ENCODE data around the gene C10orf120.

Gene C10orf120

DNA sequence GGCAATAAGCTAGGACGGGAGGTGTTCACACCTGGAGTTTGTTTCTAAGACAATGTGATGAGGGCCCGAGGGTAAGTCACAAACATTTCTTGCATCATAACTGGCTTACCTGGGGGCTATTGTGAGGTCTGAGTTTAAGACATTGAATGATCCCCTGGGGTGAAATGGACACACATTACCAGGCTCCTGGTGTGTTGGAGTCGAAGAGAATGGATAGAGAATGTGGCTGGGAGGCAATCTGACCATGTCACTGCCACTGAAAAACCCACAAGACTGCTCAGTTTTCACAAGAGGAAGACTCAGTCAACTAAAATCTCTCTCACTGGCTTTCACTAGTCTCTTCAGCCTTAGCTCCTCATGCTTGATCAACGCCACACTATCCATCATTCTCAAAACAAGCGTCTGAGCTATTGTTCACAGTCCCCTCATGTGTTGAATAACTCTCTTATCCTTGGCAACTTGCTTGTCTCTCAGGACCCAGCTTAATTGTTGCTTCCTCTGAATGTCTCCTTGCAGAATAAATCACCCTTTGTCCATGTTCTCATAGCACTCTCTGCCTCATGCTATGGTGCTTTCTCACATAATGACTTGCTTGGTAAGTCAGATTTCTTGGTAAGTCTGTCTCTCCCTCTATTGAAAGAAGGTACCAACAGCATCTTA lies at the start of gene C10orf120:
TSS of gene C10orf120 (minus strand) at position 51 of the 660 bp plus-strand sequence. CDS start 56 bp downstream, outside the sequence.
- DNase-seq, result no peak

- no peak for DNase-seq
Observed at GRCh38 chr10:122748496-122748895, 48.9 kb upstream of the C10orf120 start.

DNA sequence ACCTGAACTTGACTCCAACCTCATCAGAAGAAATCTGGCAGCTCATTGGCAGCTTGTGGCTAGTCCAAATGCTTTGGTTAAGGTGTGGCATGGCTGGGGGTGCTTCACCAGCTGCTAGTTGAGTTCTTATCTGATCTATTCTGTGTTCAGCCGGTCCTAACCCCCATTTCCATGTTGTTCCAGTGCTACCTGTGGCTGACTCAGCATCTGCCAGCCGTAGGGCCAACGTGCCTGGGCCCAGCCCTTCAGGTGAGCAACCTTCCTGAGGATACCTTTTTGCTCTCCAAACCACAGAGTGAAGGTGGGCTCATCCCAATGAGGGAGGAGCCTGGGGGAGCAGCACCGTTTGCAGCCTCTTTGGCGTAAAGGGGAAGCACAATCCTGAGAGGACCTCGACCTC lies 46.8 kb upstream of the C10orf120 start:
- DNase-seq, result no peak

GRCh38 chr10:122744257-122744656 lies 44.6 kb upstream of the C10orf120 start:
- DNase-seq, result no peak

DNA sequence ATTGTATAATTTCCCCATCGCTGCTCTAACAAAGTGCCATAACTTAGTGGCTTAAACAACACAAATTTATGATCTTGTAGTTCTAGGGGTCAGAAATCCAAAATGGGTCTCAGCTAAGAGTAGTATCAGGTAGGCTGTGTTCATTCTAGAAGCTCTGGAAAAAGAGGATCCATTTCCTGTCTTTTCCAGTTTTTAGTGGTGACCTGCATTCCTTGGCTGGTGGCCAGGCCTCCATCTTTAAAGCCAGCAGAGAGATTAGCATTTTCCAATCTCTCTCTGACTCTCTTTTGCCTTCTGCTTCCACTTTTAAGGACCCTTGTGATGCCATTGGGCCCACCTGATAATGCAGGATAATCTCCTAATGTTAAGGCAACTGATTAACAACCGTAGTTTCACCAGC lies 41.0 kb upstream of the C10orf120 start:
- no peak for DNase-seq

- no peak for DNase-seq
Observed at GRCh38 chr10:122738031-122738430, 38.4 kb upstream of the C10orf120 start.

GRCh38 chr10:122733931-122734665 lies 34.5 kb upstream of the C10orf120 start:
- DNase-seq, result no peak

DNA sequence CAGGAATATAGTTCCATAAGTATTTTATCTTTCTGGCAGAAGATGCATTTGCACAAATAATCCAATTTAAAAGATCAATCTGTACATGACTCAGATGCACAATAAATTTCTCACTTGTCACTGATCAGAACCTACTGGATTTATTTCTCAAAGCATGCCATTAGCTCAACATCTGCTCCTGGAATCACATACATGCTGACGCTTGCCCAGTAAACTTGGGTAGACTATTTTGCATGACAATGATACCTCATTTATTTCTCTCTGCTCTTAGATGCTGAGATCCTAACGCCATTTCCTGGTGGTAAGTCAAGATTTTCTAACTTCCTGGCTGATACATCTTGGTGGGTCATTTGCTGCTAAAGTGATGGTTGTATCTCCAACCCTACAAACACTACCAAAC lies 33.8 kb upstream of the C10orf120 start:
- no peak for DNase-seq

GRCh38 chr10:122730238-122730637 lies 30.6 kb upstream of the C10orf120 start:
- DNase-seq, result no peak

DNA sequence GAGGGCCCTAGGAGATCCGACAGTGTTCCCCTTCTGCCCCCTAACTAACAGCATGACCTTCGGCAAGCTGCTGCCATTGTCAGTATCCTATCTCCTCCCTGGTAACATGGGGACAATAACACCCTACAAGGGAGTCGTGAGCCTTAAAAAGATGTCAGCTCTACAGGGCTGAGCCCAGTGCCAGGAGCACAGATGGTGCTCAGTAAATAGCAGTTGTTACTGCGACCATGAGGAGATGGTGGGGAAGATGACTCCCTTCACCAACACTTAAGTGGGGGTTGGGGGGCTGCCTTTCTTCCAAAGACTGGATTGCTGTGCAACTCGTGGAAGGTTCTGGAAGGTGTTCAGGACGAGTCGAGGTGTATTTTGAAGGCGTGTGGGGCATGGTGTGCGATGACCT lies 29.5 kb upstream of the C10orf120 start:
- DNase-seq, result no peak

- DNase-seq, result no peak
Observed at GRCh38 chr10:122727426-122727825, 27.8 kb upstream of the C10orf120 start.

- no peak for DNase-seq
Observed at GRCh38 chr10:122725768-122726167, 26.1 kb upstream of the C10orf120 start.

- no peak for DNase-seq
Observed at GRCh38 chr10:122725006-122725405, 25.4 kb upstream of the C10orf120 start.

GRCh38 chr10:122721111-122721510 lies 21.5 kb upstream of the C10orf120 start:
- DNase-seq, result no peak

GRCh38 chr10:122716025-122716424 lies 16.4 kb upstream of the C10orf120 start:
- DNase-seq, result no peak

- DNase-seq, result no peak
Observed at GRCh38 chr10:122715576-122715975, 15.9 kb upstream of the C10orf120 start.

DNA sequence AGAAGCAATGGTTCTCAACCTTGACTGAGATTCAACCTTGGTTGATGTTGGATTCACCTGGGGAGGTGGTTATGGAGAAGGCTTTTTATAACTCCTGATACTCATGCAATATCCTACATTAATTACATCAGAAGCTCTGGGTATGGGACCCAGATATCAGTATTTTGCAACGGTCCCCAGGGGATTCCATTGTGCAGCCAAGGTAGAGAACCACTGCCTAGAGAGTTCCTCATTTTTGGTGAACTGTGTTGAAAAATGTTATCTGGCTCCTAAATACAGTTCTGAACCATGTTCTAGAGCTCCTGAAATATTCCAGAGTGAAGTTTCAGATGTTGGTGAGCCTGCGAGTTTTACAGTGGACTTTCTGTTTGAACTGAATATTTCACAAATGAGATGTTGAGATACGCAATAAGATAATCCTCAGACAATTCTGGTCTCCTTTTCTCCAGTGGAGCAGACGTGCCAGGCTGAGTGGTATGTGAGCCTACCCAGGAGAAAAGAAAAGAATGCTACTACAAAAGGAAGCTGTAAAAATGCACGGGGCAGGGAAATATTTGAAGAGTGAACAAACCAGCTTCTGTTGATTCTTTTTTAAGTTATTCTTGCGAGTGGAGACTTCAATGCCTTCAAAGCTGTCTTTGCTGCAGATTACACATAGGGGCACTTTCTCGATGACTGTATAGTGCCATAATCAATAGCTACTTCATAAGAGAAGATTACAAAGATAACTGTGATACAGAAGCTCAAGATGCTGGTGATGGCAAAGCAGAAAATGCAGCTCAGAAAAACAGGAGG lies 13.6 kb upstream of the C10orf120 start:
- DNase-seq, result no peak

DNA sequence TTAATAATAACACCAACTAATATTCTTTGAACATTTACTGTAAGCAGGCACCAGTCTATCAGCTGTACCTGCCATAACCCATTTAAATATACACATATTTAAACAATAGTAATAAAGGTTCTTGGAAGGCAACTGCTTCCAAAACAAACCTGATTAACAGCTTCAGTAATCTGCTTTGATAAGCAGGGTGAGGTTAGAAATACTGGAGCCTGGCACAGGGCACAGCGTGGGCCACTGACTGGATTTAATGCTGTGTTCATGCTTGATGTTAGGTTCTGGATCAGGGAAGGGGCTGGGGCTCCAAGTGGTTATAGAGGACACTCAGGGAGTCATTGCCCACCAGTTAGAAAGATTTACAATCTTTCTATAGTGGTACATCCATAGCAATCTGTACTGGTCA lies 10.9 kb upstream of the C10orf120 start:
- DNase-seq, result no peak

GRCh38 chr10:122709971-122710370 lies 10.3 kb upstream of the C10orf120 start:
- DNase-seq, result no peak

DNA sequence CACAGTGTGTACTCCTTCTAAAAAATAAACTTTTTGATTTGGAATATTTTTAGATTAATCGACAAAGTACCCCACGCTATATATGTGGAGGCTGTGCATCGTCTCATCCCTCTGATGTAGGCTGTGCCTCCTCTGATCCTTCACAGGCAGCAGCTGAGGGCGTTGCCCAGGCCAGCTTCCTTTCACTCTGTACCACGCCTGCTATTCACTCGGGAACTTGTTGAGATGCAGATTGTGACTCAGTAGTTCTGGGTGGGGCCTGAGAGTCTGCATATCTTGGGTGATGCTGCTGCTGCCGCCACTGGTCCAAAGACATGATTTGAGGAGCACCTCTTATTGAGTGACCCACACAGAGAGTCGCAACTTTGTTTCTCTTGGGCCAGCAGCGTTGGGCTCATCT lies 7.9 kb upstream of the C10orf120 start:
- no peak for DNase-seq

DNA sequence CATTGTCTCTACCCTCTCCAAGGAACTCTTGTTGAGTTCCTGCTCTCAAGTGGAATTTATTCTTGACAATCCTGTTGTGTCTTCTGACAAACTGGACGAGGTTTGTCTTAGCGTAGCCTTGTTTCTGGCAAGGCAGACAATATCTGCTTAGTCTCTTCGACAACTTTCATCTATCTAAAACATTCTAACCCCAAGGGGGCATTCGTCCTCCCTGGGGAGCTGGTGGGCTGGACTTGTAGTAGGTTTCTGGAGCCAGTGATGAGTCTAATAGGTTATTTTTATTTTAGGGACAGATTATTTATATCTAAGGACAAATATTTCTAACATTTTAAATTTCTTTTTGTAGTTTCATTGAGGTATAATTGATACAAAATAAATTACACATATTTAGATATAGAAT lies 7.3 kb upstream of the C10orf120 start:
- DNase-seq, result no peak

DNA sequence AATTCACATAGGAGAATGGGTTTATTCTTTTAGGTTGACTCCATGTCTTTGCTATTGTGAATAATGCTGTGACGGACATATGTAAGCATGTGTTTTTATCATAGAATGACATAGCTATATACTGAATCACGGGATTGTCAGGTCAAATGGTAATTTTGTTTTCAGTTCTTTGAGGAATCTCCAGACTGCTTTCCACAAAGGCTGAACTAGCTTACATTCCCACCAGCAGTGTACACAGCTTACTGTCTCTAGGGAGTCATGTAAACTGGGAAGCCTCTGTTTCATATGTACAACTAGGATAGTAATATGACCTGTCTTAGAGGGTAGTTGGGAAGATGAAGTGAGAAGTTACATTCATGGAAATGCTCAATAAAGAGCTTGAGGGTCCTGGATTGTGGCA lies 6.8 kb upstream of the C10orf120 start:
- no peak for DNase-seq
